HG02798 (cell line): Measurements from ENCODE around the gene FAIM2.
"Not testable (repeated sequence)": the region's sequence is repeated elsewhere in the genome, so short reads cannot be mapped to it uniquely, and the experiment has no call there.

Source experiments
- ATAC-seq: cut with Tn5 transposase; IDR thresholded peaks from one replicate; pipeline ENCODE4 v1.9.1; 2021; ENCODE audit warnings: mild to moderate bottlenecking; ENCODE audit not compliant: unreplicated experiment, poor library complexity

The FAIM2 gene

DNA sequence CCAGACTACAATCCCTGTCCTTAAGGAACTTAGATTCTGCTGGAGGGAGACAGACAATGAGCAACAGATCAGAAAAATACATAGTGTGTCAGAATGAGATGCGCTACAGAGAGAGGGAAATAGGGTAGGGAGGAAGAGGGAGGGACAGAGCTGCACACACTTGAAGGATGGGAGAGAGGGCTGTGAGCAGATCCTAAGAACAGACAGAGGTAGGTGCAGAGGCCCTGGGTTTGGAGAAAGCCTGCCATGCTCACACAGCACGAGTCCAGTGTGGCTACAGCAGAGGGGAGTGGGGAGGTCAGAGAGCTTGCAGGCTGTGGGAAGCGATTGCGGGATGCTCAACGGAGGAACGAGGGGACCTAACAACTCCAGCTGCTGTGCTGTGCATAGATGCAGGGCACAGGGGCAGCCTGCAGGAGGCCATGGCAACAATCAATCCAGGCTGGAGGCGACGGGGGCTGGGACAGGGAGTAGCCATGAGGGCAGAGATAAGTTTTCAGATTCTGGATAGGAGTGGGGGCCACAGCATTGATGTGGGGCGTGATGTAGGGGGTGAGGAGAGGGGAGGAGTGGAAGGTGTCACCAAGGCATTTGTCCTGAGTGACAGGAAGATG is 20.7 kb downstream of the FAIM2 start:
- ATAC-seq = no peak

DNA sequence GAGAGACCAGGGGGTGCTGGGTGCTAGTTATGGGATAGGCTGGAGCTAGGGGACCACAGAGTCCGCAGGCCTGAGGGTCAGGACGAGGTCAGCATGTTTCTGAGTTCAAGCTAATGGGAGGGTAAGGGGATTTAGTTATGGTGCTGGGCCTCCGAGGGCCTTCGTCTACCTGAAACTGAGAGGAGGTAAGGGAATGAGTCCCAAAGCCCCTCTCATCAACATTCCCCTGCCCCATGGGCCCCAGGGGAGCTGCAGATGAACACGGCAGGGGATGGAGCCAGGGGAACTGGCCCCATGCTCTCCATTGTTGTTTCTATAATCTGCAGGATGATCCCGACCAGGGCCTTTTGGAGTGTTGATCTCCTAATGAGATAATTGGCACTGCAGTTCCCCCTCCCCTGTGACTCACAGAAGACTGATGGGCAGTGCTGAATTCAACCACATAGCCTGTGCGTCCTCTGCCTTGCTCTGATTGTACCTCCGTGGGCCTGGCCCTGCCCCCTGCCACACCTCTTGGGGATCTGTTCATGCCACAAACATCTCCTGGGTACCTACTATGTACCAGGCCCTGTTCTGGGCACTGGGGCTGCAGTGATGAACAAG is 21.4 kb downstream of the FAIM2 start:
- no peak for ATAC-seq

DNA sequence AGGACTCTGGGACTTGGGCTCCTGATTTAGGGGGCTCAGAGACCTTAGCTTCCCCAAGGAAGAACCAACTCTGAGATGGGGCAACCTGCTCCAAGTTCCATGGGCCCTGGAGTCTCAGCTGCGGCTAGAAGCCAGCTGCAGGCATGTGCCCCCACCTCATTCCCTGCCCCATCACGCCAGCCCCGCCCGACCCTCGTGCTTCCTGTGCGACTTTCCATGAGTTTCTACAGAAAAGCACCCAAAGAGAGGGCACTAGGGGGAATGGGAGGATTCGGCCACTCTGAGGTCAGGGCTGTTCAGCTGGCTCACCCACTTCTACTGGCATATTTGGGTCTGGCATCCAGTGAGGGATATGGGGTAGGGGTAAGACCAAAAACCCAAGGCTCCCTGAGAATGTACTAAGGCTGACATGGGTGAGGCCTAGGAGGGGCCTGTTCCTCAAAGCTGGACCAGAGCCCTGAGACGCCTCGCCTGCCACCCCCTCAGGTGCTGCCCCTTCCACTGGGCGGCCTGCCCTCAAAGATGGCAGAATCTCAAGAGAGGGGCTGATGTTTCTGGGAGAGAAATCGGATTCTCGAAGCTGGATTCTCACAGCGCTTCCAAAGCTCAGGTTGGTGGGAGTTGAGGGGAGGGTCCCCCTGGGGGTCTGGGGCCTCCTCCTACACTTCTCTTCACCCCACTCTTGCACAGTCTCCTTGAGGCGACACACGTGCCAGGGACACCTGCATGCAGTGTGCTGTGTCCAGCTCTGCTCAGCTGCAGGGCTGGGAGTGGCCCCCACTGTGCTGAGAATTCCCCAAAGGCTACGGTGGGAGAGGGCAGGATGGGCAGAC is 22.1 kb downstream of the FAIM2 start:
- ATAC-seq = no peak

GRCh38 chr12:49880756-49881414 is 22.8 kb downstream of the FAIM2 start:
- no peak for ATAC-seq

- not testable (repeated sequence) for ATAC-seq
These were observed 24.6 kb downstream of the FAIM2 start for GRCh38 chr12:49879065-49879464.

DNA sequence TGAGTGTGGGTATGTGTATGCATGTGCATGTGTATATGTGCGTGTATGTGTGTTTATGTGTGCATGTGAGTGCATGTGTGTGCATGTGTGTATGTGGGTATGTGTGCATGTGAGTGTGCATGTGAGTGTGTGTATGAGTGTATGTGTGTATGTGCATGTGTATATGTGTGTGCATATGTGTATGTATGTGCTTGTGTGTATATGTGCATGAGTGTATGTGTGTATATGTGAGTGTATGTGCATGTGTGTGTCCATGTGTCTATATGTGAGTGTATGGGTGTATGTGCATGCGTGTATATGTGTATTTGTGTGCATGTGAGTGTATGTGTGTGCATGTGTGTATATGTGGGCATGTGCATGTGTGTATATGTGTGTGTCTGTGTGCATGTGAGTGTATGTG is 25.7 kb downstream of the FAIM2 start:
- ATAC-seq = no peak

GRCh38 chr12:49877066-49877465 is 26.6 kb downstream of the FAIM2 start:
- no peak for ATAC-seq

GRCh38 chr12:49876070-49876469 is 27.6 kb downstream of the FAIM2 start:
- ATAC-seq = no peak

- ATAC-seq = no peak
These were observed 28.5 kb downstream of the FAIM2 start for GRCh38 chr12:49875115-49875720.

- no peak for ATAC-seq
These were observed 29.4 kb downstream of the FAIM2 start for GRCh38 chr12:49874142-49874897.

DNA sequence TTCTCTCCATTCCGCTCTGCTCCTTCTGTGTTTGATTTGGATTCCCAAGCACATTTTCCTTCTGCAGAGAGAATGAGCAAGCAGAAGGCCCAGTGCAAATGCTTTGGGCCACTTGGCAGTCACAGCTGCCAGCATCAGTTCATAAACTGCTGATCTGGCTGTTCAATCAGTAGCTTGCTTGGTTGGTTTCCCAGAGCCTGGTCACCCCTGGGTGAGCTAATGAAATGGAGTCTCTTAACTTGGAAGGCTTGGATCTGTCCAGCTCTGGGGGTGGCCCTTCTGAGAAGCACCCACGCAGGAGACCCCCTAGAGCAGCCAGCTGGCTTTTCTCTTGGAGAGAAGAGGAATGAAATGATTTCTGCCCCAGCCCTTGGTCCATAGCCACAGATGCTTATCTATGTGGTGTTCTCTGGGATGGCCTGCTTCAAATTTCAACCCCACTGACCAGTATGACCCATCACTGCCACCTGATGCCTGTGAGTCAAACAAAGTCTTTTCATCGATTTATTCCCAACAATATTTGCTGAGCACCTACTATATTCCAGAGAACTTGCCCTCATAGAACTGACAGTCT is 30.3 kb downstream of the FAIM2 start:
- ATAC-seq = no peak

DNA sequence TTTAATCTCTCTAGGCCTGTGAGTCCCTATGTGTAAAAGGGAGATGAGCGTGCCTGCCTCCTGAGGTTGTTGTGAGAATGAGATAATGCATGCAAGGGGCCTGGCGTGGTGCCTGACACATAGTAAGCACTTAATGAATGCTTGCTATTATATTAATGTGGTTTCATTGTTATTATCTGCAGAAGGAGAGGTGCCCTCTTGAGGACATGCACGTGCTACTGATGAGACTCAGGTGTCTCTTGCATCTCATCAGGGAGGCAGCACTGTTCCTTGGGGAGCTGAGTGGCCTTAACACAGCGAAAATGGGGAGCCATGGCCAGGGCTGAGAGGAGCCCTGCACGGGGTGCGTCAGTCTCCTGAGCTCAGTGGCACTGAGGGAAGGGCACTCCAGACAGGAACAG is 30.9 kb downstream of the FAIM2 start:
- no peak for ATAC-seq

- ATAC-seq = no peak
These were observed 31.3 kb downstream of the FAIM2 start for GRCh38 chr12:49872381-49872780.

- not testable (repeated sequence) for ATAC-seq
These were observed 31.9 kb downstream of the FAIM2 start for GRCh38 chr12:49871811-49872251.

GRCh38 chr12:49871263-49871561 is 32.5 kb downstream of the FAIM2 start:
- no peak for ATAC-seq

DNA sequence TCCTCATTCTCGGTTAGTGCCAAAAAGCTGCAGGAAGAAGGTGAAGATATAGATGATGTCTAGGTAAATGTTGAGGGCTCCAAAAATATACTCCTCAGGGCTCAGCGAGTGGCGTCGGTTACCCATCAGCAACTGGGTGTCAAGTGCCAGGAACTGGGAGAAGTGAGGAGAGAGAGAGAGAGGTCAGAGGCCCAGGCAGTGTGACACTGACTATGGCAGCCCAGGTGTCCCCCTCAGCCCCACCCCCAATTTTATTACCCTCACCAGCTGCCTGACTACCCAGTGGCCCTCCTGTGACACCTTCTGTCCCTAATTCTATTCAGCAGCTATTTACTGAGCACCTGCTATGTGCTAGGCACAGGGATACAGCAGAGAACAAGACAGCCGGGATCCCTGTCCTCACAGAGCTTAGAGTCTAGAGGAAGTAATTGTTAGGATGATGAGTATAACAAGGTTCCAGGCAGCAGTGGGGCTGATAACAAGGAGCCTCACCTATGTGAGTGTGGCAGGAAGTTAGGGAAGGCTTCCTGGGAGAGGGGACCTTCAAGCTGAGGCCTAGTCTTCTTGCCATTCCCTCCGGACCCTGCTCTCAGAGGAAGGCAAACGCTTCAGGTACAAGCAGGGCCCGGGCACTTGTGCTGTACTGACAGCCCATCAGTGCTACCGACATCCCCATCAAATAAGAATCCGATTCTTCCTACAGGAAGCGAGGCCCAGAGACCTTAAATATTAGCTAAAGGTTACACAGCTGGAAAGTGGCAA is 33.0 kb downstream of the FAIM2 start:
- no peak for ATAC-seq

GRCh38 chr12:49869816-49870500 is 33.7 kb downstream of the FAIM2 start:
- no peak for ATAC-seq
